ENCODE measurements around the gene FLNC.

GRCh38 chr7:128860158-128861073 is 30.2 kb downstream of the FLNC start:
- TF ChIP-seq POLR2A (IDR thresholded peaks at IDR 0.05) (no peak), CTCF (IDR thresholded peaks at IDR 0.05) (peak in 9 of 12 donors; percentile 8 to 42 (median 28))

Data from heart left ventricle (tissue), 13 donors.